GM19395 (cell line): ENCODE results near the gene GPN1.
A peak's percentile ranks its signal among the peaks of the same experiment; 100 is the strongest.
"Not testable (repeated sequence)": the region's sequence is repeated elsewhere in the genome, so short reads cannot be mapped to it uniquely, and the experiment has no call there.

Experiments used
- ATAC-seq: cut with Tn5 transposase; IDR thresholded peaks from one replicate; pipeline ENCODE4 v1.9.1; 2021; ENCODE audit warnings: mild to moderate bottlenecking, moderate library complexity; ENCODE audit not compliant: unreplicated experiment

Gene GPN1

GRCh38 chr2:27626921-27627320, 1.9 kb upstream of the GPN1 start:
- ATAC-seq: not testable (repeated sequence)

GRCh38 chr2:27627963-27628766, 685 bp upstream of the GPN1 start:
- peak; percentile 44 for ATAC-seq

- not testable (repeated sequence) for ATAC-seq
Measured at GRCh38 chr2:27630257-27630656, 1.4 kb downstream of the GPN1 start.

DNA sequence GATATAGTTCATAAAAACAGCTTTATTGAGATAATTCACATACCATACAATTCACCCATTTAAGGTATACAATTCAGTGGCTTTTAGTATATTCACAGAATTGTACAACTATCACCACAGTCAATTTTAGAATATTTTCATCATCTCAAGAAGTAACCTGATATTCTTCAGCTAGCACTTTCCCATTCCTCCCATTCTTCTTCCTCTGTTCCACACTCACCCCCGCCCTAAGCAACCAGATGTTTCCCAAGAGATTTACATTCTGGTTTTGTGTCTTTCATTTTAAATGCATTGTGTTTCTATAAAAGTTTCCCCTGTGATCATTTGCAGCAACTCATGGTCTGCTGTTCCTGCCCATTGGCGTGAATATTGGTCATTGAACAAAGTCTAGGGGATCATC, 5.4 kb downstream of the GPN1 start:
- no peak for ATAC-seq

- ATAC-seq: no peak
Measured at GRCh38 chr2:27636766-27637165, 7.9 kb downstream of the GPN1 start.

- no peak for ATAC-seq
Measured at GRCh38 chr2:27638037-27638637, 9.3 kb downstream of the GPN1 start.

DNA sequence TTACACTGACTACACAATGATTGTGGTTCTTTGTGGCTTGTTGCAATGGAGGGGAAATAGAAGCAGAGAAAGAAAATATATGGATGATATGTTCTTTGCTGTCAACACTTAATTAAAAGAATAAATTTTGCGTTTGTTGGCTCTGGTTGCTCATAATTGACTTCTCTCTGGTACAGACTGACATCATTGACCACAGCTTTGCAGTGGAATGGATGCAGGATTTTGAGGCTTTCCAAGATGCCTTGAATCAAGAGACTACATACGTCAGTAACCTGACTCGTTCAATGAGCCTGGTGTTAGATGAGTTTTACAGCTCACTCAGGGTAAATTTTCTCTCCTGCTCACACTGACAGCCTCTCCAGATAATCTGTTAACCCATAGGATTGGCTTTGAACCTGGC, 9.9 kb downstream of the GPN1 start:
- ATAC-seq: no peak

DNA sequence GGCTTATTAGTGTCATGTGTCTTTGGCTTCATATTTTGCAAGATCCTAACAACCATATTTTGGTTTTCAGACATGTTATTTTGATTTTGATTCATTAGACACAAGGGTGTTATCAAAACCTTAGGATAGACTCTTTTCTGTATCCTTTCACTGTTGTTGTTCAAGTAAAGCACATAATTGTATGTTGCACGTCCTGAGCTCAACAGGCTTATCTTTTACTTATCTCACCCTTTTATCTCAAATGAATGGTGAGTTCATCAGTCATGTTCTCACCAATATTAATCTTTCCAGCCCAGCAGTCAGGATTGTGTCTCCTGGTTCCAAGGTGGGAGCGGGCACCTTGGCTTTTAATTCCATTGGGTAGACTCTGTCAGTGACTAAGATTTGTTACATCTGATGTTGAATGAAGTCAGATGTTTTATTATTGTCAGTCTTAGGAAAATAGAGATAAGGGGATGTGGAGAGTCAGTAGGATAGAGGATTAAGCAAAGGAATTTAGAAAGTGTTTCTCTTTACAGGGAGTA, 11.9 kb downstream of the GPN1 start:
- ATAC-seq: no peak

GRCh38 chr2:27645197-27645596, 16.3 kb downstream of the GPN1 start:
- no peak for ATAC-seq

GRCh38 chr2:27647289-27647688, 18.4 kb downstream of the GPN1 start:
- no peak for ATAC-seq

- ATAC-seq: no peak
Measured at GRCh38 chr2:27647737-27648136, 18.9 kb downstream of the GPN1 start.

GRCh38 chr2:27651056-27651455, 22.2 kb downstream of the GPN1 start:
- no peak for ATAC-seq

GRCh38 chr2:27652341-27652740, 23.5 kb downstream of the GPN1 start:
- ATAC-seq: no peak

DNA sequence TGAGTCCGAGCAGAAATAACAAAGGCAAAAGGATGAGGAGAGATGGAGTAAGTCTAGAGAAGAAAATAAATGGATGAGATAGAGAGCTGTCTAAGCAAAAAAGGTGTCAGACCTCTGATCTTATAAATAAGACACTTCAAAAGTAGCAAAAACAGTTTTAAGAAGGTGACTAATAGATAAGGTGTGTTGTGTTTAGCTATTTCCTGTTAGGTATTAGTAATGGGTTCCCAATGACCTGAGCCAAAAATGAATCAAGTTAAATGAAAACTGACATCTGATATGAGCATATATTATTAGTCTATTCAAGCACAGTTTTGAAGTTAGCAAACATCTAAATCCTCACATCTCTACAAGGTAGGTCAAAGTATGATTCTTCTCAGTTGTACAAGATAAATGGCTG, 23.9 kb downstream of the GPN1 start:
- no peak for ATAC-seq

DNA sequence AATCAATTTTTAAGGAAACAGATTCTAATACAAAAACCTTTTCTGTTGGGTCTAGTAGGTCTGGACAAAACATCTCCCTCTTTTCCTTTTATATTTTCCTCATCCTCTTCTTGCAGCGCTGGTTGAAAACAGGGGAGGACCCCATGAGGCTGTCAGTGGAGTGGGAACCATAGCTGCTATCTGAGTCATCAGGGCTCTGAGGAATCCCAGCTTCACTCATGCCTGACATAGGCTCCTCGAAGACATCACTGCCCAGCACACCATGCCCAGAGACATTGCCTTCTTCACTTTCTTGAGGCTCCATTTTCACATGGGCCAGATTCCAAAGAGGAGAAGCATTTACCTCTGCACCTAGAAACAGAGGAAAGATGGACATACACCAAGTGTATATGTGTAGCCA, 24.5 kb downstream of the GPN1 start:
- no peak for ATAC-seq

- ATAC-seq: no peak
Measured at GRCh38 chr2:27655155-27655951, 26.5 kb downstream of the GPN1 start.

GRCh38 chr2:27661371-27661770, 32.5 kb downstream of the GPN1 start:
- no peak for ATAC-seq

GRCh38 chr2:27663285-27664153, 34.7 kb downstream of the GPN1 start, which contains the start of the genes SLC4A1AP and SUPT7L:
TSS of gene SLC4A1AP (plus strand) at chr2:27663889. CDS start at chr2:27663915, 26 bp downstream.
TSS of gene SUPT7L (minus strand) at chr2:27663614. CDS start at chr2:27662192, 1,422 bp downstream.
- peak; percentile 75 for ATAC-seq

GRCh38 chr2:27664154-27664574, 35.3 kb downstream of the GPN1 start:
- peak; percentile 33 for ATAC-seq

DNA sequence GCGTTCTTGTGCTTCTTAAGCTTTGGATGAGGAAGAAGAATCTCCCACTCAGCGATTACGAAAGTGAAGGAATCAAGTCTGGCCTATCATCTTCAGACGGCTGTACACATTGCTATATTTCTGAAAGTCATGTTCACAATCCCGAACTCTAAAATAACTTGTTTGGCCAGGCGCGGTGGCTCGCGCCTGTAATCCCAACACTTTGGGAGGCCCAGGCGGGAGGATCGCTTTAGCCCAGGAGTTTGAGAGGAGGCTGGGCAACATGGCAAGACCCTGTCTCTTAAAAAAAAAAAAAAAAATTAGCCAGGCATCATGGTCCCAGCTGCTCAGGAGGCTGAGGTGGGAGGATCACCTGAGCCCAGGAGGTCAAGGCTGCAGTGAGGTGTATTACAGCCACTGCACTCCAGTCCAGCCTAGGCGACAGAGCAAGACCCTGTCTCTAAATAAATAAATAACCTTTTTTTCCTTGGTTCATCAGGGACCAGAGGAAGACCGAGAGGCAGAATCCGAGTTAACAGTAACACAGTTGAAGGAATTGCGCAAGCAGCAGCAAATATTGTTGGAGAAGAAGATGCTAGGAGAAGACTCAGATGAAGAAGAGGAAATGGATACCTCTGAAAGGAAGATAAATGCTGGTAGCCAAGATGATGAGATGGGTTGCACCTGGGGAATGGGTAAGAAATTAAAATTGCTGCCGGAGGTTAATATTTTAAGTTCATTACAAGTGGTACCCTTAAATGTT, 35.9 kb downstream of the GPN1 start:
- no peak for ATAC-seq
